Measurements from ENCODE around the gene LINGO3.

- TF ChIP-seq BHLHE40 (IDR thresholded peaks at IDR 0.05; ENCODE audit: borderline replicate concordance) (no peak), ARNT (IDR thresholded peaks at IDR 0.05) (no peak), SUZ12 (IDR thresholded peaks at IDR 0.05) (no peak), LEF1 (IDR thresholded peaks at IDR 0.05; ENCODE audit: borderline replicate concordance) (no peak), CTBP1 (IDR thresholded peaks at IDR 0.05; ENCODE audit: borderline replicate concordance) (no peak), HDGF (IDR thresholded peaks at IDR 0.05; ENCODE audit: borderline replicate concordance) (no peak), FOXM1 (IDR thresholded peaks at IDR 0.05; ENCODE audit: borderline replicate concordance) (no peak), SP1 (IDR thresholded peaks at IDR 0.05) (no peak)
Observed at GRCh38 chr19:2339644-2340310, 31.8 kb upstream of the LINGO3 start.
